ENCODE measurements around the gene UNK. TPM values are rescaled to one million over a fixed set of nuclear protein-coding genes. Genes with fewer than 3 reads are reported as not detected.
A peak's percentile ranks its signal among the peaks of the same experiment; 100 is the strongest.

The UNK gene
- total RNA-seq, 3 donors from 2014 or later: 24.5 to 27.5 (median 25.7) TPM

DNA sequence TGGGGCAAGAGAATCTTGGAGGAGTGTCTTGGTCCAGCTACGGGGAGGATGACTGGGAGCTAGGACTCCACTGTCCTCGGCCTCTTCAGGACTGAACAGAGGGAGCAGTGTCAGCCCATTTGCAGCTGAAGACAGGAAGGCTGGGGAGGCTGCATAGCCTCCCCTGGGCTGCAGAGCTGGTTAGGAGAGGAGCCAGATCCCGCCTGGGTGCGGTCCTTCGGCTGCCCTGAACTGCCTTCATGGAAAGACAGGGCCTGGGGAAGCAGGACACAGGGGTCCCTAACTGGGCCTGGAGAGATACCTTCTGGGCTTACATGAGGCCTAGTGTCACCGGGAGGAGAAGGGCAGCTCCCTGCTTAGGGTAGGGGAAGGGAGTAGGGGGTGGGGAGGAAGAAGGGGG, 33.0 kb downstream of the UNK start:
- Histone ChIP-seq H3K4me1 (ENCODE audit: low read depth) (no peaks in the 10 kb centered on the region), H3K9me3 (no peaks in the 10 kb centered on the region), H3K36me3 (ENCODE audit: low read depth) (no peaks in the 10 kb centered on the region), H3K4me3 (no peak overlapping the region)
- DNase-seq: peak in 1 of 3 donors; percentile 22
- intact Hi-C loops (cut with DNase I, micrococcal nuclease): no loop called here
- ATAC-seq: no peak
- TF ChIP-seq CTCF (IDR thresholded peaks at IDR 0.05): no peak

DNA sequence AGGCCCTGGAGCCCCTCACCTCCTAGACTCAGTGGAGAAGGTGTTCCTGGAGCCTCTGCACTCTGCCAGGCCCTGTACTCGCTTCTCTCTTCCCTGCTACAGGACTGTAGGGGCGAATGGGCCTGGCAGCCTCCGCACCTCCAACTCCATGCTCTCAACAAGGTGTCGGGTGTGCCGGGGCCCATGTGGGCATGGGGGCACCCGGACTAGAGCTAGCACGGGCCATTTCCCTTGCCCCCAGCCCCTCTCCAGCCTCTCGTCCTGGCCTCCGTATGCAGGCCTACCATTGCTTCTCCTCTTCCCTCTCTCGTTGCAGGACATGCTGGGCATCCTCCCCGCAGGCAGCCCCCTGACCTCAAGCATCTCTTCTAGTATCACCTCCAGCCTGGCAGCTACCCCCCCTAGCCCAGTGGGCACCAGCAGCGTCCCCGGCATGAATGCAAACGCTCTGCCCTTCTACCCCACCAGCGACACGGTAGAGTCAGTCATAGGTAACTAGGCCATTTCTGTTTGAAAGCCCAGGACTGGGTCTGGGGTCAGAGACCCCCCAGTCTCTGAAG, 33.8 kb downstream of the UNK start:
- TF ChIP-seq CTCF (IDR thresholded peaks at IDR 0.05): no peak
- ATAC-seq (no peak), DNase-seq (peak in 1 of 3 donors; percentile 37)
- H3K4me3 ChIP-seq: no peak overlapping the region
- no peaks in the 10 kb centered on the region for H3K4me1 ChIP-seq (ENCODE audit: low read depth)
- intact Hi-C loops (cut with DNase I, micrococcal nuclease): no loop called here
- no peaks in the 10 kb centered on the region for H3K36me3 ChIP-seq (ENCODE audit: low read depth)
- H3K9me3 ChIP-seq: no peaks in the 10 kb centered on the region

- intact Hi-C loops (cut with DNase I, micrococcal nuclease): no loop called here
- Histone ChIP-seq H3K36me3 (ENCODE audit: low read depth) (no peaks in the 10 kb centered on the region), H3K4me1 (ENCODE audit: low read depth) (no peaks in the 10 kb centered on the region), H3K9me3 (no peaks in the 10 kb centered on the region), H3K4me3 (no peak overlapping the region)
- peak in 1 of 3 donors; percentile 25 for DNase-seq
- no peak for TF ChIP-seq CTCF (IDR thresholded peaks at IDR 0.05)
- no peak for ATAC-seq
Observed at GRCh38 chr17:75819116-75819515, 34.5 kb downstream of the UNK start.

- Histone ChIP-seq H3K4me1 (ENCODE audit: low read depth) (no peaks in the 10 kb centered on the region), H3K36me3 (ENCODE audit: low read depth) (no peaks in the 10 kb centered on the region), H3K4me3 (no peak overlapping the region), H3K9me3 (no peaks in the 10 kb centered on the region)
- intact Hi-C loops (cut with DNase I, micrococcal nuclease): no loop called here
- ATAC-seq: peak; percentile 3
- peak in 1 of 3 donors; percentile 42 for DNase-seq
- no peak for TF ChIP-seq CTCF (IDR thresholded peaks at IDR 0.05)
Observed at GRCh38 chr17:75819678-75820077, 35.1 kb downstream of the UNK start.

GRCh38 chr17:75820094-75821080, 35.8 kb downstream of the UNK start:
- no peaks in the 10 kb centered on the region for H3K9me3 ChIP-seq
- DNase-seq (no peak), ATAC-seq (no peak)
- no peaks in the 10 kb centered on the region for H3K36me3 ChIP-seq (ENCODE audit: low read depth)
- no peak overlapping the region for H3K4me3 ChIP-seq
- no peak for TF ChIP-seq CTCF (IDR thresholded peaks at IDR 0.05)
- intact Hi-C loops (cut with DNase I, micrococcal nuclease): no loop called here
- no peaks in the 10 kb centered on the region for H3K4me1 ChIP-seq (ENCODE audit: low read depth)

All from mucosa of descending colon (tissue), 3 donors.